ENCODE results near the gene FAM8A1.
"Not testable (repeated sequence)": the region's sequence is repeated elsewhere in the genome, so short reads cannot be mapped to it uniquely, and the experiment has no call there.

The FAM8A1 gene

GRCh38 chr6:17599877-17600526 is at the start of gene FAM8A1:
Gene FAM8A1 (plus strand): TSS chr6:17600302. CDS start chr6:17600410, 108 bp downstream.
- DNase-seq (ENCODE audit: low read depth in 2 of 2): peak; percentile 92 to 97

- no peak for DNase-seq (ENCODE audit: low read depth in 2 of 2)
Measured at GRCh38 chr6:17551383-17551958, 48.6 kb upstream of the FAM8A1 start.

GRCh38 chr6:17552861-17553260 is 47.2 kb upstream of the FAM8A1 start:
- no peak for DNase-seq (ENCODE audit: low read depth in 2 of 2)

- no peak for DNase-seq (ENCODE audit: low read depth in 2 of 2)
Measured at GRCh38 chr6:17556014-17556413, 44.1 kb upstream of the FAM8A1 start.

GRCh38 chr6:17562636-17563035 is 37.5 kb upstream of the FAM8A1 start:
- DNase-seq (ENCODE audit: low read depth in 2 of 2): no peak

- DNase-seq (ENCODE audit: low read depth in 2 of 2): no peak
Measured at GRCh38 chr6:17565399-17565798, 34.7 kb upstream of the FAM8A1 start.

GRCh38 chr6:17574866-17575560 is 25.1 kb upstream of the FAM8A1 start:
- no peak for DNase-seq (ENCODE audit: low read depth in 2 of 2)

GRCh38 chr6:17577059-17577458 is 23.0 kb upstream of the FAM8A1 start:
- no peak for DNase-seq (ENCODE audit: low read depth in 2 of 2)

GRCh38 chr6:17580518-17581048 is 19.5 kb upstream of the FAM8A1 start:
- DNase-seq (ENCODE audit: low read depth in 2 of 2): peak in 1 of 2 donors; percentile 24

GRCh38 chr6:17581282-17581681 is 18.8 kb upstream of the FAM8A1 start:
- not testable (repeated sequence) for DNase-seq (ENCODE audit: low read depth in 2 of 2)

- DNase-seq (ENCODE audit: low read depth in 2 of 2): no peak
Measured at GRCh38 chr6:17583811-17584210, 16.3 kb upstream of the FAM8A1 start.

GRCh38 chr6:17584241-17584803 is 15.8 kb upstream of the FAM8A1 start:
- no peak for DNase-seq (ENCODE audit: low read depth in 2 of 2)

- DNase-seq (ENCODE audit: low read depth in 2 of 2): no peak
Measured at GRCh38 chr6:17585766-17586490, 14.2 kb upstream of the FAM8A1 start.

- DNase-seq (ENCODE audit: low read depth in 2 of 2): not testable (repeated sequence)
Measured at GRCh38 chr6:17586623-17587022, 13.5 kb upstream of the FAM8A1 start.

GRCh38 chr6:17588011-17588410 is 12.1 kb upstream of the FAM8A1 start:
- no peak for DNase-seq (ENCODE audit: low read depth in 2 of 2)

- no peak for DNase-seq (ENCODE audit: low read depth in 2 of 2)
Measured at GRCh38 chr6:17589406-17590096, 10.6 kb upstream of the FAM8A1 start.

GRCh38 chr6:17591287-17591686 is 8.8 kb upstream of the FAM8A1 start:
- no peak for DNase-seq (ENCODE audit: low read depth in 2 of 2)

GRCh38 chr6:17593246-17593645 is 6.9 kb upstream of the FAM8A1 start:
- no peak for DNase-seq (ENCODE audit: low read depth in 2 of 2)

- DNase-seq (ENCODE audit: low read depth in 2 of 2): no peak
Measured at GRCh38 chr6:17596085-17596484, 4.0 kb upstream of the FAM8A1 start.

GRCh38 chr6:17600527-17601385 is 654 bp downstream of the FAM8A1 start:
- DNase-seq (ENCODE audit: low read depth in 2 of 2): peak; percentile 17 to 28
